IMR-90 (cell line): Measurements from ENCODE around the gene PRLR. TPM values are rescaled to one million over a fixed set of nuclear protein-coding genes. Genes with fewer than 3 reads are reported as not detected.

Source experiments
- ATAC-seq: fragments of 200-7000 bp; cut with Tn5 transposase; 2 replicates; pipeline ENCODE4 v1.9.1; 2020; ENCODE audit warnings: low read depth, mild to moderate bottlenecking, moderate library complexity
- BruUV-seq: library from RNA; stranded (reverse); fragments of 400-500 nt; replicated peaks from 2 replicates; lab custom pipeline; 2021; lab: Mats Ljungman, UMichigan
- CTCF ChIA-PET: fragments of 300-600 bp; formaldehyde crosslinking; extraction: SDS; loops from one replicate; lab custom pipeline; 2021; ENCODE audit warnings: antibody characterized with exemption; lab: Yijun Ruan, JAX
- POLR2A ChIA-PET: fragments of 300-600 bp; sonication (Branson Sonifier 250); formaldehyde crosslinking; loops from one replicate; lab custom pipeline; 2022; ENCODE audit warnings: antibody characterized with exemption; ENCODE audit not compliant: unreplicated experiment; lab: Charles Lee
- DNase-seq: peaks from one replicate; pipeline ENCODE4 v3.0.0; 2013
- H2AFZ ChIP-seq: replicated peaks from 2 replicates; pipeline ENCODE3; 2013; ENCODE audit warnings: low read length, mild to moderate bottlenecking; ENCODE audit not compliant: poor library complexity
- H2AK5ac ChIP-seq: 2 replicates; pipeline ENCODE4 v1.6.1; 2013; ENCODE audit warnings: low read depth, low read length, inconsistent platforms
- H2AK9ac ChIP-seq: replicated peaks from 2 replicates; pipeline ENCODE3; 2013; ENCODE audit warnings: mild to moderate bottlenecking, low read depth, low read length, moderate library complexity; ENCODE audit not compliant: poor library complexity
- H2BK120ac ChIP-seq: 2 replicates; pipeline ENCODE4 v1.6.1; 2013; ENCODE audit warnings: low read depth, low read length, inconsistent platforms
- H2BK15ac ChIP-seq: 3 replicates; pipeline ENCODE4 v1.6.1; 2013; ENCODE audit warnings: low read depth, low read length, inconsistent platforms
- H2BK20ac ChIP-seq: 2 replicates; pipeline ENCODE4 v1.6.1; 2013; ENCODE audit warnings: low read depth, mild to moderate bottlenecking, inconsistent platforms, low read length, moderate library complexity
- H2BK5ac ChIP-seq: 2 replicates; pipeline ENCODE4 v1.6.1; 2013; ENCODE audit warnings: mild to moderate bottlenecking, low read depth, low read length, inconsistent platforms; ENCODE audit not compliant: poor library complexity, severe bottlenecking
- H3K14ac ChIP-seq: replicated peaks from 2 replicates; pipeline ENCODE4 v1.6.1; 2013; ENCODE audit warnings: low read depth, low read length, inconsistent platforms
- H3K18ac ChIP-seq: 2 replicates; pipeline ENCODE4 v1.6.1; 2013; ENCODE audit warnings: low read depth, low read length, control low read depth
- H3K23ac ChIP-seq: 2 replicates; pipeline ENCODE4 v1.6.1; 2013; ENCODE audit warnings: low read depth, low read length, inconsistent platforms
- H3K27ac ChIP-seq: 2 replicates; pipeline ENCODE4 v1.5.1; 2013; ENCODE audit warnings: mild to moderate bottlenecking, control low read depth, low read length; ENCODE audit not compliant: insufficient read depth
- H3K27me3 ChIP-seq: 2 replicates; pipeline ENCODE4 v1.6.1; 2013; ENCODE audit warnings: low read length; ENCODE audit not compliant: control insufficient read depth, insufficient read depth
- H3K36me3 ChIP-seq: 2 replicates; pipeline ENCODE4 v1.6.1; 2013; ENCODE audit warnings: low read length, mixed read lengths; ENCODE audit not compliant: control insufficient read depth, insufficient read depth
- H3K4ac ChIP-seq: 2 replicates; pipeline ENCODE4 v1.6.1; 2013; ENCODE audit warnings: low read depth, low read length, inconsistent platforms
- H3K4me1 ChIP-seq: 2 replicates; pipeline ENCODE4 v1.6.1; 2013; ENCODE audit warnings: low read length, mixed read lengths; ENCODE audit not compliant: control insufficient read depth, insufficient read depth
- H3K4me2 ChIP-seq: 2 replicates; pipeline ENCODE4 v1.6.1; 2013; ENCODE audit warnings: low read depth, mild to moderate bottlenecking, control low read depth, low read length, moderate library complexity
- H3K4me3 ChIP-seq: 2 replicates; pipeline ENCODE4 v1.5.1; 2013; ENCODE audit warnings: low read depth, mild to moderate bottlenecking, control low read depth, low read length, moderate library complexity; ENCODE audit not compliant: insufficient read depth
- H3K56ac ChIP-seq: 2 replicates; pipeline ENCODE4 v1.6.1; 2013; ENCODE audit warnings: low read length, inconsistent platforms; ENCODE audit not compliant: insufficient read depth; ENCODE audit errors: extremely low read depth
- H3K79me1 ChIP-seq, 2 experiments: 2 replicates each; pipeline ENCODE4 v1.6.1; 2013; ENCODE audit warnings: low read length in 2 of 2, inconsistent platforms in 1 of 2, low read depth in 1 of 2
- H3K9ac ChIP-seq: 2 replicates; pipeline ENCODE4 v1.6.1; 2013; ENCODE audit warnings: low read depth, low read length, control low read depth
- H3K9me1 ChIP-seq: 2 replicates; pipeline ENCODE4 v1.6.1; 2013; ENCODE audit warnings: low read length, inconsistent platforms; ENCODE audit not compliant: insufficient read depth
- H3K9me3 ChIP-seq: 2 replicates; pipeline ENCODE4 v1.6.1; 2013; ENCODE audit warnings: low read length; ENCODE audit not compliant: control insufficient read depth, insufficient read depth
- H4K20me1 ChIP-seq: 2 replicates; pipeline ENCODE4 v1.6.1; 2013; ENCODE audit warnings: low read length, inconsistent platforms; ENCODE audit not compliant: insufficient read depth
- H4K5ac ChIP-seq: 2 replicates; pipeline ENCODE4 v1.6.1; 2013; ENCODE audit warnings: mild to moderate bottlenecking, low read depth, low read length, control low read depth
- H4K8ac ChIP-seq, 2 experiments: 2 replicates each; pipeline ENCODE4 v1.6.1; 2013; ENCODE audit warnings: low read depth in 2 of 2, low read length in 2 of 2, control low read depth in 1 of 2, inconsistent platforms in 1 of 2
- H4K91ac ChIP-seq: 2 replicates; pipeline ENCODE4 v1.6.1; 2013; ENCODE audit warnings: low read depth, low read length, inconsistent platforms; ENCODE audit not compliant: insufficient read depth
- BHLHE40 ChIP-seq: fragments of 150-350 bp; IDR thresholded peaks from 2 replicates; pipeline ENCODE4 v1.6.1; 2016; ENCODE audit warnings: mild to moderate bottlenecking, low read depth, low read length
- CEBPB ChIP-seq: IDR thresholded peaks from 2 replicates; pipeline ENCODE4 v1.6.1; 2012; ENCODE audit warnings: low read depth, low read length, improper control_type of control experiment
- CHD1 ChIP-seq: IDR thresholded peaks from 2 replicates; pipeline ENCODE4 v1.6.1; 2012; ENCODE audit warnings: low read depth, low read length, improper control_type of control experiment
- CTCF ChIP-seq: conservative IDR thresholded peaks from 2 replicates; pipeline ENCODE4 v1.5.1; 2012; ENCODE audit warnings: mild to moderate bottlenecking, low read depth, low read length, improper control_type of control experiment
- ELK1 ChIP-seq: fragments of 150-350 bp; IDR thresholded peaks from 2 replicates; pipeline ENCODE4 v1.6.1; 2016; ENCODE audit warnings: low read depth, mild to moderate bottlenecking, low read length, moderate library complexity, borderline replicate concordance
- FOS ChIP-seq: fragments of 150-350 bp; IDR thresholded peaks from 2 replicates; pipeline ENCODE4 v1.6.1; 2016; ENCODE audit warnings: low read depth, low read length
- MAFK ChIP-seq: IDR thresholded peaks from 2 replicates; pipeline ENCODE4 v1.6.1; 2012; ENCODE audit warnings: low read depth, low read length, improper control_type of control experiment
- MAZ ChIP-seq: IDR thresholded peaks from 2 replicates; pipeline ENCODE4 v1.6.1; 2012; ENCODE audit warnings: low read depth, mild to moderate bottlenecking, low read length, improper control_type of control experiment, moderate library complexity, borderline replicate concordance
- MXI1 ChIP-seq: IDR thresholded peaks from 2 replicates; pipeline ENCODE4 v1.6.1; 2012; ENCODE audit warnings: low read depth, mild to moderate bottlenecking, low read length, moderate library complexity, borderline replicate concordance
- NFE2L2 ChIP-seq: fragments of 150-350 bp; IDR thresholded peaks from 2 replicates; pipeline ENCODE4 v1.6.1; 2016; ENCODE audit warnings: low read depth, mild to moderate bottlenecking, low read length
- POLR2A ChIP-seq: IDR thresholded peaks from 2 replicates; pipeline ENCODE4 v1.6.1; 2012; ENCODE audit warnings: mild to moderate bottlenecking, low read depth, low read length
- RAD21 ChIP-seq: IDR thresholded peaks from 2 replicates; pipeline ENCODE4 v1.6.1; 2012; ENCODE audit warnings: low read length, improper control_type of control experiment
- RCOR1 ChIP-seq: IDR thresholded peaks from 2 replicates; pipeline ENCODE4 v1.6.1; 2012; ENCODE audit warnings: mild to moderate bottlenecking, low read length, improper control_type of control experiment; ENCODE audit not compliant: insufficient replicate concordance
- RFX5 ChIP-seq: IDR thresholded peaks from 2 replicates; pipeline ENCODE4 v1.8.0; 2012; ENCODE audit warnings: low read depth, mild to moderate bottlenecking, low read length, moderate library complexity
- SMC3 ChIP-seq: fragments of 150-350 bp; IDR thresholded peaks from 2 replicates; pipeline ENCODE4 v1.6.1; 2016; ENCODE audit warnings: low read depth, mild to moderate bottlenecking, antibody characterized with exemption, low read length, moderate library complexity
- USF2 ChIP-seq: fragments of 150-350 bp; IDR thresholded peaks from 2 replicates; pipeline ENCODE4 v1.6.1; 2017; ENCODE audit warnings: mild to moderate bottlenecking, antibody characterized with exemption, low read length, low read depth
- WGBS, 2 experiments: methylation state at CpG; one replicate each; pipeline versions ENCODE4 v1.1.5 to v1.1.7; 2013; ENCODE audit warnings: missing lambda C conversion rate in 2 of 2; ENCODE audit not compliant: insufficient read length in 1 of 2; ENCODE audit errors: extremely low coverage in 2 of 2; 5-methylcytosine and 5-hydroxymethylcytosine counted together
- dilution Hi-C: fragments of 300-500 bp; cut with HindIII; formaldehyde crosslinking; loops from one replicate; pipeline ENCODE4 v1.14.3; 2018; ENCODE audit warnings: low sequenced_read_pairs; ENCODE audit not compliant: unreplicated experiment
- in situ Hi-C: fragments of 300-500 bp; cut with MboI; formaldehyde crosslinking; loops from 3 replicates; pipeline ENCODE4 v1.14.3; 2019; ENCODE audit warnings: low sequenced_read_pairs, inconsistent platforms, mixed read lengths
- intact Hi-C: fragments of 100-400 bp; cut with micrococcal nuclease; formaldehyde crosslinking; loops from 2 replicates; pipeline ENCODE4 v1.10.0; 2022
- polyA plus RNA-seq, 3 experiments: library from polyadenylated mRNA; depleted of rRNA; stranded (reverse); fragments of >200 nt; gene quantifications; 2 replicates each; pipeline ENCODE4 v1.2.3, GENCODE V29; 2012; ENCODE audit warnings: low replicate concordance in 1 of 3
- total RNA-seq: library from RNA; depleted of rRNA; stranded (reverse); fragments of >200 nt; gene quantifications from 2 replicates; pipeline ENCODE4 v1.2.3, GENCODE V29; 2012

The PRLR gene
- total and polyA plus RNA-seq, 2 of the 4 experiments (the other 2 are of a cell fraction) = 0.24 to 0.54 TPM

GRCh38 chr5:35195472-35195852 is 34.8 kb downstream of the PRLR start:
- H4K91ac ChIP-seq = no peak overlapping the region
- no peaks in the 10 kb centered on the region for H3K36me3 ChIP-seq
- CTCF ChIA-PET = no interaction called here
- H3K9ac ChIP-seq = no peak overlapping the region
- H2AK9ac ChIP-seq = no peak overlapping the region
- no peak overlapping the region for H3K56ac ChIP-seq
- no peak overlapping the region for H3K4me2 ChIP-seq
- H2BK20ac ChIP-seq = no peak overlapping the region
- H3K79me1 ChIP-seq = no peaks in the 10 kb centered on the region
- no peaks in the 10 kb centered on the region for H3K4me1 ChIP-seq
- H2AK5ac ChIP-seq = no peak overlapping the region
- no peak overlapping the region for H4K5ac ChIP-seq
- H3K14ac ChIP-seq = no peak overlapping the region
- no peaks in the 10 kb centered on the region for H4K20me1 ChIP-seq
- H3K18ac ChIP-seq = no peak overlapping the region
- no CpG with 5 or more reads among the region's 5 CpGs for WGBS, 2 experiments
- no peak overlapping the region for H2AFZ ChIP-seq
- in situ Hi-C loops = no loop called here
- no peak overlapping the region for H3K4me3 ChIP-seq
- no peak overlapping the region for H4K8ac ChIP-seq
- H2BK120ac ChIP-seq = no peak overlapping the region
- TF ChIP-seq FOS (no peak), RCOR1 (no peak), BHLHE40 (no peak), POLR2A (no peak), MAFK (no peak), ELK1 (no peak), MXI1 (no peak), RFX5 (no peak), CTCF (no peak), CHD1 (no peak), USF2 (no peak), CEBPB (no peak), RAD21 (no peak), SMC3 (no peak), NFE2L2 (no peak), MAZ (no peak)
- POLR2A ChIA-PET = no interaction called here
- ATAC-seq (no peak), DNase-seq (no peak)
- intact Hi-C loops = no loop called here
- BruUV-seq = no TSS peak
- H3K23ac ChIP-seq = no peak overlapping the region
- no peaks in the 10 kb centered on the region; the same call in 1 of the 2 replicates for H3K9me3 ChIP-seq
- no peak overlapping the region for H3K27ac ChIP-seq
- peaks cover 53% of the 10 kb centered on the region for H3K27me3 ChIP-seq
- H2BK15ac ChIP-seq = no peak overlapping the region
- H3K4ac ChIP-seq = no peak overlapping the region
- H3K9me1 ChIP-seq = peaks cover 8% of the 10 kb centered on the region
- dilution Hi-C loops = no loop called here
- no peak overlapping the region for H2BK5ac ChIP-seq
